ENCODE measurements around the gene C1orf174. TPM values are rescaled to one million over a fixed set of nuclear protein-coding genes. Genes with fewer than 3 reads are reported as not detected.

Gene C1orf174
- total and polyA plus RNA-seq, 4 donors, result 18.5 to 29.1 (median 25.5) TPM

GRCh38 chr1:3905266-3905952 is 5.3 kb upstream of the C1orf174 start:
- peaks cover 28% of the 10 kb centered on the region for H3K4me1 ChIP-seq (ENCODE audit: control insufficient read depth, insufficient read depth, low read length)
- no peak overlapping the region for H3K27ac ChIP-seq (ENCODE audit: low read depth, low read length)
- no peaks in the 10 kb centered on the region for H3K36me3 ChIP-seq (ENCODE audit: control insufficient read depth, insufficient read depth, low read length)
- WGBS (ENCODE audit: insufficient coverage), result 90% methylated on average over 19 of the region's 19 CpGs
- no peaks in the 10 kb centered on the region for H3K9me3 ChIP-seq (ENCODE audit: control insufficient read depth, insufficient read depth, low read length)
- H3K27me3 ChIP-seq (ENCODE audit: control insufficient read depth, insufficient read depth, low read length), result peaks cover under 1% of the 10 kb centered on the region
- H3K4me3 ChIP-seq (ENCODE audit: low read depth, low read length), result no peak overlapping the region
- DNase-seq (ENCODE audit: low read depth in 4 of 6, low spot score in 6 of 6), result no peak

- Histone ChIP-seq H3K4me3 (ENCODE audit: low read depth, low read length) (no peak overlapping the region), H3K4me1 (ENCODE audit: control insufficient read depth, insufficient read depth, low read length) (peaks cover 22% of the 10 kb centered on the region), H3K9me3 (ENCODE audit: control insufficient read depth, insufficient read depth, low read length) (no peaks in the 10 kb centered on the region), H3K36me3 (ENCODE audit: control insufficient read depth, insufficient read depth, low read length) (no peaks in the 10 kb centered on the region), H3K27ac (ENCODE audit: low read depth, low read length) (no peak overlapping the region), H3K27me3 (ENCODE audit: control insufficient read depth, insufficient read depth, low read length) (no peaks in the 10 kb centered on the region)
- DNase-seq (ENCODE audit: low read depth in 4 of 6, low spot score in 6 of 6), result no peak
- WGBS (ENCODE audit: insufficient coverage), result 60% methylated on average over 2 of the region's 4 CpGs
These were observed 4.7 kb upstream of the C1orf174 start for GRCh38 chr1:3904843-3905185.

GRCh38 chr1:3904006-3904842 is 4.2 kb upstream of the C1orf174 start:
- no peaks in the 10 kb centered on the region for H3K36me3 ChIP-seq (ENCODE audit: control insufficient read depth, insufficient read depth, low read length)

GRCh38 chr1:3903141-3904005 is 3.3 kb upstream of the C1orf174 start:
- peak in 1 of 6 donors; percentile 15 for DNase-seq (ENCODE audit: low read depth in 4 of 6, low spot score in 6 of 6)
- Histone ChIP-seq H3K36me3 (ENCODE audit: control insufficient read depth, insufficient read depth, low read length) (no peaks in the 10 kb centered on the region), H3K9me3 (ENCODE audit: control insufficient read depth, insufficient read depth, low read length) (no peaks in the 10 kb centered on the region), H3K4me1 (ENCODE audit: control insufficient read depth, insufficient read depth, low read length) (peaks cover 29% of the 10 kb centered on the region), H3K27me3 (ENCODE audit: control insufficient read depth, insufficient read depth, low read length) (no peaks in the 10 kb centered on the region), H3K4me3 (ENCODE audit: low read depth, low read length) (no peak overlapping the region), H3K27ac (ENCODE audit: low read depth, low read length) (no peak overlapping the region)
- 62% methylated on average over 16 of the region's 16 CpGs for WGBS (ENCODE audit: insufficient coverage)

More at GRCh38 chr1:3904006-3904842, 4.2 kb upstream of the C1orf174 start:
- Histone ChIP-seq H3K27me3 (ENCODE audit: control insufficient read depth, insufficient read depth, low read length) (no peaks in the 10 kb centered on the region), H3K9me3 (ENCODE audit: control insufficient read depth, insufficient read depth, low read length) (no peaks in the 10 kb centered on the region), H3K4me1 (ENCODE audit: control insufficient read depth, insufficient read depth, low read length) (peaks cover 27% of the 10 kb centered on the region), H3K27ac (ENCODE audit: low read depth, low read length) (no peak overlapping the region), H3K4me3 (ENCODE audit: low read depth, low read length) (no peak overlapping the region)
- whole genome bisulfite sequencing (ENCODE audit: insufficient coverage), result 82% methylated on average over 16 of the region's 24 CpGs
- DNase-seq (ENCODE audit: low read depth in 4 of 6, low spot score in 6 of 6), result no peak

GRCh38 chr1:3902571-3903091 is 2.6 kb upstream of the C1orf174 start:
- Histone ChIP-seq H3K27me3 (ENCODE audit: control insufficient read depth, insufficient read depth, low read length) (no peaks in the 10 kb centered on the region), H3K27ac (ENCODE audit: low read depth, low read length) (no peak overlapping the region), H3K9me3 (ENCODE audit: control insufficient read depth, insufficient read depth, low read length) (no peaks in the 10 kb centered on the region), H3K4me3 (ENCODE audit: low read depth, low read length) (no peak overlapping the region), H3K36me3 (ENCODE audit: control insufficient read depth, insufficient read depth, low read length) (no peaks in the 10 kb centered on the region), H3K4me1 (ENCODE audit: control insufficient read depth, insufficient read depth, low read length) (peaks cover 29% of the 10 kb centered on the region)
- DNase-seq (ENCODE audit: low read depth in 4 of 6, low spot score in 6 of 6), result peak in 1 of 6 donors; percentile 62
- 69% methylated on average over 3 of the region's 10 CpGs for WGBS (ENCODE audit: insufficient coverage)

- Histone ChIP-seq H3K36me3 (ENCODE audit: control insufficient read depth, insufficient read depth, low read length) (no peaks in the 10 kb centered on the region), H3K4me1 (ENCODE audit: control insufficient read depth, insufficient read depth, low read length) (peaks cover 26% of the 10 kb centered on the region), H3K27me3 (ENCODE audit: control insufficient read depth, insufficient read depth, low read length) (no peaks in the 10 kb centered on the region), H3K27ac (ENCODE audit: low read depth, low read length) (no peak overlapping the region), H3K9me3 (ENCODE audit: control insufficient read depth, insufficient read depth, low read length) (no peaks in the 10 kb centered on the region), H3K4me3 (ENCODE audit: low read depth, low read length) (no peak overlapping the region)
- DNase-seq (ENCODE audit: low read depth in 4 of 6, low spot score in 6 of 6), result no peak
- 88% methylated on average over 9 of the region's 15 CpGs for WGBS (ENCODE audit: insufficient coverage)
These were observed 2.0 kb upstream of the C1orf174 start for GRCh38 chr1:3902111-3902511.

GRCh38 chr1:3900969-3901529 is 977 bp upstream of the C1orf174 start:
- Histone ChIP-seq H3K27ac (ENCODE audit: low read depth, low read length) (peak overlapping the region; percentile 96), H3K4me3 (ENCODE audit: low read depth, low read length) (peak overlapping the region; percentile 81), H3K27me3 (ENCODE audit: control insufficient read depth, insufficient read depth, low read length) (no peaks in the 10 kb centered on the region), H3K4me1 (ENCODE audit: control insufficient read depth, insufficient read depth, low read length) (peaks cover 26% of the 10 kb centered on the region), H3K36me3 (ENCODE audit: control insufficient read depth, insufficient read depth, low read length) (no peaks in the 10 kb centered on the region), H3K9me3 (ENCODE audit: control insufficient read depth, insufficient read depth, low read length) (no peaks in the 10 kb centered on the region)
- DNase-seq (ENCODE audit: low read depth in 4 of 6, low spot score in 6 of 6), result peak; percentile 75 to 97 (median 88)
- under 1% methylated on average over 47 of the region's 51 CpGs for WGBS (ENCODE audit: insufficient coverage)

GRCh38 chr1:3899754-3900149 is 320 bp downstream of the C1orf174 start:
- H3K4me3 ChIP-seq (ENCODE audit: low read depth, low read length), result peak overlapping the region; percentile 81
- H3K27ac ChIP-seq (ENCODE audit: low read depth, low read length), result peak overlapping the region; percentile 96
- H3K27me3 ChIP-seq (ENCODE audit: control insufficient read depth, insufficient read depth, low read length), result no peaks in the 10 kb centered on the region
- peaks cover 26% of the 10 kb centered on the region for H3K4me1 ChIP-seq (ENCODE audit: control insufficient read depth, insufficient read depth, low read length)
- peaks cover 6% of the 10 kb centered on the region for H3K36me3 ChIP-seq (ENCODE audit: control insufficient read depth, insufficient read depth, low read length)
- H3K9me3 ChIP-seq (ENCODE audit: control insufficient read depth, insufficient read depth, low read length), result no peaks in the 10 kb centered on the region
- WGBS (ENCODE audit: insufficient coverage), result 0% methylated on average over 26 of the region's 26 CpGs
- DNase-seq (ENCODE audit: low read depth in 4 of 6, low spot score in 6 of 6), result no peak

Data from spinal cord (tissue), 10 donors.